H1 (cell line): Measurements from ENCODE around the gene MRRF. TPM values are rescaled to one million over a fixed set of nuclear protein-coding genes. Genes with fewer than 3 reads are reported as not detected.

Experiments used
- CTCF ChIA-PET: fragments of 300-600 bp; sonication (Branson Sonifier 250); formaldehyde crosslinking; loops from one replicate; lab custom pipeline; 2021; ENCODE audit not compliant: partially characterized antibody; lab: Charles Lee
- POLR2A ChIA-PET: fragments of 300-600 bp; sonication (Branson Sonifier 250); formaldehyde crosslinking; loops from one replicate; lab custom pipeline; 2021; ENCODE audit warnings: inconsistent platforms; ENCODE audit not compliant: partially characterized antibody; lab: Charles Lee
- DNase-seq, 2 experiments: peaks; one replicate each; pipeline versions ENCODE4 v3.0.0 to v3.0.0-alpha.2; 2010 to 2022; ENCODE audit warnings: low spot score in 2 of 2, low read depth in 1 of 2, mixed read lengths in 1 of 2
- FAIRE-seq: peaks from 2 replicates; lab custom pipeline; 2011; peaks lifted over from hg19 to GRCh38; lab: Jason Lieb, UNC
- H2AFZ ChIP-seq: 2 replicates; pipeline ENCODE4 v1.8.1; 2012; ENCODE audit warnings: low read length, inconsistent platforms
- H2AK5ac ChIP-seq: 2 replicates; pipeline ENCODE4 v1.6.1; 2013; ENCODE audit warnings: low read depth, low read length
- H2BK120ac ChIP-seq: replicated peaks from 2 replicates; pipeline ENCODE3; 2013; ENCODE audit warnings: low read depth, low read length, inconsistent platforms
- H2BK12ac ChIP-seq: 2 replicates; pipeline ENCODE4 v1.6.1; 2013; ENCODE audit warnings: low read depth, low read length
- H2BK15ac ChIP-seq: 2 replicates; pipeline ENCODE4 v1.6.1; 2013; ENCODE audit warnings: low read length
- H2BK20ac ChIP-seq: 2 replicates; pipeline ENCODE4 v1.6.1; 2013; ENCODE audit warnings: low read length
- H2BK5ac ChIP-seq: 2 replicates; pipeline ENCODE4 v1.6.1; 2013; ENCODE audit warnings: low read depth, low read length
- H3K14ac ChIP-seq: 2 replicates; pipeline ENCODE4 v1.6.1; 2013; ENCODE audit warnings: inconsistent platforms; ENCODE audit not compliant: insufficient read length
- H3K18ac ChIP-seq: 2 replicates; pipeline ENCODE4 v1.6.1; 2013; ENCODE audit warnings: low read length; ENCODE audit errors: extremely low read depth
- H3K23ac ChIP-seq: 2 replicates; pipeline ENCODE4 v1.6.1; 2013; ENCODE audit warnings: inconsistent platforms; ENCODE audit not compliant: insufficient read length
- H3K23me2 ChIP-seq: 2 replicates; pipeline ENCODE4 v1.6.1; 2013; ENCODE audit warnings: low read depth, low read length
- H3K27ac ChIP-seq: 2 replicates; pipeline ENCODE4 v1.6.1; 2011; ENCODE audit warnings: low read depth, low read length, inconsistent platforms
- H3K27me3 ChIP-seq, 4 experiments: replicated peaks in 1 of 4; 1 replicate in 1 of 4; 2 replicates in 3 of 4; pipeline versions ENCODE4 v1.6.1 to v1.8.1; 2011 to 2013; ENCODE audit warnings: low read length in 3 of 4, mild to moderate bottlenecking in 3 of 4, inconsistent platforms in 2 of 4, mixed read lengths in 2 of 4, moderate library complexity in 1 of 4; ENCODE audit not compliant: control insufficient read depth in 3 of 4, insufficient read depth in 3 of 4; ENCODE audit errors: extremely low read depth in 1 of 4
- H3K36me3 ChIP-seq, 4 experiments: 2 replicates each; pipeline versions ENCODE4 v1.6.1 to v1.8.1; 2011 to 2013; ENCODE audit warnings: mild to moderate bottlenecking in 4 of 4, low read length in 3 of 4, moderate library complexity in 2 of 4, control low read depth in 1 of 4, inconsistent platforms in 1 of 4; ENCODE audit not compliant: insufficient read depth in 4 of 4, control insufficient read depth in 2 of 4
- H3K4ac ChIP-seq: replicated peaks from 2 replicates; pipeline ENCODE3; 2013; ENCODE audit warnings: low read length, low read depth, mixed read lengths, inconsistent platforms; ENCODE audit not compliant: insufficient read length
- H3K4me1 ChIP-seq, 4 experiments: replicated peaks in 1 of 4; 1 replicate in 1 of 4; 2 replicates in 3 of 4; pipeline versions ENCODE4 v1.6.1 to v1.8.1; 2011 to 2013; ENCODE audit warnings: low read length in 3 of 4, inconsistent platforms in 2 of 4, mixed read lengths in 1 of 4; ENCODE audit not compliant: insufficient read depth in 4 of 4, control insufficient read depth in 3 of 4
- H3K4me2 ChIP-seq, 2 experiments: 2 replicates each; pipeline versions ENCODE4 v1.6.1 to v1.8.1; 2011 to 2013; ENCODE audit warnings: low read depth in 2 of 2, low read length in 2 of 2, control low read depth in 1 of 2, inconsistent platforms in 1 of 2, mild to moderate bottlenecking in 1 of 2; ENCODE audit not compliant: insufficient read depth in 1 of 2
- H3K4me3 ChIP-seq, 4 experiments: fragments of 200-600, 300-600 bp in 1 of 4; sonication (generic), shearing (Covaris generic), sonication (Bioruptor Twin) in 1 of 4; 2 replicates each; pipeline versions ENCODE4 v1.5.1 to v1.8.1; 2011 to 2016; ENCODE audit warnings: low read length in 4 of 4, low read depth in 3 of 4, control low read depth in 2 of 4, inconsistent platforms in 2 of 4, mild to moderate bottlenecking in 2 of 4, mixed read lengths in 1 of 4, moderate library complexity in 1 of 4; ENCODE audit not compliant: insufficient read depth in 2 of 4; ENCODE audit errors: extremely low read depth in 1 of 4
- H3K56ac ChIP-seq: replicated peaks from 2 replicates; pipeline ENCODE3; 2013; ENCODE audit warnings: low read depth, mild to moderate bottlenecking, mixed read lengths, low read length, inconsistent platforms; ENCODE audit not compliant: insufficient read length
- H3K79me1 ChIP-seq: 2 replicates; pipeline ENCODE4 v1.6.1; 2013; ENCODE audit warnings: low read depth, low read length, control low read depth
- H3K79me2 ChIP-seq, 2 experiments: 2 replicates each; pipeline versions ENCODE4 v1.6.1 to v1.8.1; 2012 to 2013; ENCODE audit warnings: low read length in 2 of 2, mild to moderate bottlenecking in 2 of 2, inconsistent platforms in 1 of 2; ENCODE audit not compliant: insufficient read depth in 2 of 2, control insufficient read depth in 1 of 2
- H3K9ac ChIP-seq, 4 experiments: replicated peaks in 1 of 4; 1 replicate in 1 of 4; 2 replicates in 3 of 4; pipeline versions ENCODE4 v1.6.1 to v1.8.1; 2011 to 2013; ENCODE audit warnings: low read depth in 3 of 4, low read length in 3 of 4, control low read depth in 2 of 4, mild to moderate bottlenecking in 2 of 4, moderate library complexity in 2 of 4, inconsistent platforms in 1 of 4; ENCODE audit errors: extremely low read depth in 1 of 4
- H3K9me3 ChIP-seq, 2 experiments: 2 replicates each; pipeline versions ENCODE4 v1.6.1 to v1.8.1; 2012 to 2013; ENCODE audit warnings: mild to moderate bottlenecking in 2 of 2, moderate library complexity in 2 of 2, control low read depth in 1 of 2, inconsistent platforms in 1 of 2, low read depth in 1 of 2, low read length in 1 of 2, mixed read lengths in 1 of 2; ENCODE audit not compliant: insufficient read depth in 2 of 2
- H4K20me1 ChIP-seq, 2 experiments: replicated peaks in 1 of 2; 2 replicates each; pipeline versions ENCODE3 to v1.8.1; 2011 to 2013; ENCODE audit warnings: inconsistent platforms in 2 of 2, low read length in 2 of 2, mild to moderate bottlenecking in 1 of 2; ENCODE audit not compliant: insufficient read depth in 2 of 2, control insufficient read depth in 1 of 2
- H4K5ac ChIP-seq: 2 replicates; pipeline ENCODE4 v1.6.1; 2013; ENCODE audit warnings: low read length, low read depth, mixed read lengths, inconsistent platforms; ENCODE audit not compliant: insufficient read length
- H4K8ac ChIP-seq: 2 replicates; pipeline ENCODE4 v1.8.0; 2013; ENCODE audit warnings: mild to moderate bottlenecking, moderate library complexity, low read length, inconsistent platforms; ENCODE audit not compliant: insufficient read depth; ENCODE audit errors: extremely low read depth
- H4K91ac ChIP-seq: replicated peaks from 2 replicates; pipeline ENCODE3; 2013; ENCODE audit warnings: low read length, mixed read lengths, inconsistent platforms; ENCODE audit not compliant: insufficient read length
- EGR1 ChIP-seq: IDR thresholded peaks from 2 replicates; pipeline ENCODE4 v1.6.1; 2011; ENCODE audit warnings: low read depth, low read length, borderline replicate concordance
- GTF2F1 ChIP-seq: IDR thresholded peaks from 2 replicates; pipeline ENCODE4 v1.6.1; 2012; ENCODE audit warnings: low read depth, low read length, improper control_type of control experiment, borderline replicate concordance
- PHF8 ChIP-seq: fragments of 200-600 bp; sonication (generic); conservative IDR thresholded peaks from 2 replicates; pipeline ENCODE4 v1.7.1; 2012; ENCODE audit warnings: low read depth, mild to moderate bottlenecking, inconsistent platforms, low read length, moderate library complexity
- SIN3A ChIP-seq, 2 experiments: IDR thresholded peaks in 1 of 2; conservative IDR thresholded peaks in 1 of 2; 2 replicates each; pipeline ENCODE4 v1.6.1; 2011 to 2012; ENCODE audit warnings: low read length in 2 of 2, improper control_type of control experiment in 1 of 2, low read depth in 1 of 2, mild to moderate bottlenecking in 1 of 2
- TBP ChIP-seq: IDR thresholded peaks from 2 replicates; pipeline ENCODE4 v1.6.1; 2011; ENCODE audit warnings: low read depth, low read length, improper control_type of control experiment
- WGBS, 2 experiments: shearing (Covaris generic) in 1 of 2; methylation state at CpG; one replicate each; pipeline versions ENCODE4 v1.1.6 to v1.1.7; 2013 to 2015; ENCODE audit warnings: low lambda C conversion rate in 2 of 2, mixed read lengths in 2 of 2, inconsistent platforms in 1 of 2, low coverage in 1 of 2, missing lambda C conversion rate in 1 of 2; ENCODE audit not compliant: insufficient replicate concordance in 2 of 2, insufficient coverage in 1 of 2, insufficient read length in 1 of 2; ENCODE audit errors: extremely low coverage in 1 of 2, missing lambda C conversion rate in 1 of 2; 5-methylcytosine and 5-hydroxymethylcytosine counted together
- polyA plus RNA-seq, 7 experiments: library from polyadenylated mRNA; depleted of rRNA in 3 of 7; stranded (reverse) in 5 of 7; unstranded in 2 of 7; fragments of >200 nt in 5 of 7; fragments of 200-250 nt in 2 of 7; gene quantifications; 1 replicate in 5 of 7; 2 replicates in 1 of 7; 4 replicates in 1 of 7; pipeline versions ENCODE4 v1.2.1 to v1.2.3, GENCODE V29; 2011 to 2013; ENCODE audit warnings: missing spikeins in 2 of 7, mixed read lengths in 2 of 7
- total RNA-seq: library from RNA; stranded (reverse); fragmentation: NEBNext Ultra II Directional; extraction: Animal tissue kit (Norgen Biotek cat#: 25700); gene quantifications from 2 replicates; pipeline ENCODE4 v1.2.1, GENCODE V29; 2021
- TF ChIP-seq, protein P1 (sequence below): IDR thresholded peaks from 2 replicates; pipeline ENCODE4 v1.6.1; 2012; ENCODE audit warnings: low read length, inconsistent platforms

The MRRF gene
- total and polyA plus RNA-seq, 2 of the 8 experiments (the other 6 are each of a cell fraction or from before 2014, with no cell fraction given), result 29.4 to 47.8 TPM

GRCh38 chr9:122307925-122308324 is 43.2 kb downstream of the MRRF start:
- Histone ChIP-seq H3K79me2 (no peaks in the 10 kb centered on the region), H3K27me3 (no peaks in the 10 kb centered on the region), H3K4me2 (no peak overlapping the region), H3K36me3 (peaks cover 0 to 8% (median 0%) of the 10 kb centered on the region in 4 experiments; a peak in 3 of 8 replicates), H2BK5ac (no peak overlapping the region), H3K4me1 (no peaks in the 10 kb centered on the region), H3K18ac (no peak overlapping the region), H2AFZ (no peak overlapping the region), H3K79me1 (no peaks in the 10 kb centered on the region; the same call in 1 of the 2 replicates), H3K4ac (no peak overlapping the region), H4K8ac (no peak overlapping the region), H2BK15ac (no peak overlapping the region), H3K9me3 (no peaks in the 10 kb centered on the region), H4K20me1 (peaks cover 0 to 4% of the 10 kb centered on the region in 2 experiments), H2BK20ac (no peak overlapping the region), H3K23me2 (no peaks in the 10 kb centered on the region), H3K4me3 (no peak overlapping the region), H2BK12ac (no peak overlapping the region), H4K5ac (no peak overlapping the region), H3K27ac (no peak overlapping the region), H3K23ac (no peak overlapping the region), H2BK120ac (no peak overlapping the region), H2AK5ac (no peak overlapping the region), H3K14ac (no peak overlapping the region), H3K9ac (no peak overlapping the region), H4K91ac (no peak overlapping the region), H3K56ac (no peak overlapping the region)
- POLR2A ChIA-PET, result no interaction called here
- DNase-seq, result no peak
- WGBS, 2 experiments, result 89% methylated on average over 1 of the region's 1 CpG; no CpG with 5 or more reads in 1 of the 2 experiments
- no peak for FAIRE-seq
- TF ChIP-seq, protein P1, sequence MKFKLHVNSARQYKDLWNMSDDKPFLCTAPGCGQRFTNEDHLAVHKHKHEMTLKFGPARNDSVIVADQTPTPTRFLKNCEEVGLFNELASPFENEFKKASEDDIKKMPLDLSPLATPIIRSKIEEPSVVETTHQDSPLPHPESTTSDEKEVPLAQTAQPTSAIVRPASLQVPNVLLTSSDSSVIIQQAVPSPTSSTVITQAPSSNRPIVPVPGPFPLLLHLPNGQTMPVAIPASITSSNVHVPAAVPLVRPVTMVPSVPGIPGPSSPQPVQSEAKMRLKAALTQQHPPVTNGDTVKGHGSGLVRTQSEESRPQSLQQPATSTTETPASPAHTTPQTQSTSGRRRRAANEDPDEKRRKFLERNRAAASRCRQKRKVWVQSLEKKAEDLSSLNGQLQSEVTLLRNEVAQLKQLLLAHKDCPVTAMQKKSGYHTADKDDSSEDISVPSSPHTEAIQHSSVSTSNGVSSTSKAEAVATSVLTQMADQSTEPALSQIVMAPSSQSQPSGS, result no peak
- TF ChIP-seq GTF2F1 (no peak), SIN3A (conservative IDR thresholded peaks at IDR 0.05 in 1 of 2, IDR thresholded peaks at IDR 0.05 in 1 of 2; ENCODE audit: low read depth in 1 of 2, low read length in 2 of 2) (no peak), TBP (no peak), EGR1 (no peak), PHF8 (no peak)
- CTCF ChIA-PET, result interaction anchor here (0.8 to 2.6 kb wide), 8 partner anchors 10 to 183 kb away, joined by 3 to 12 read pairs (median 4); no protein-coding TSS in a partner anchor
